PC-9 (cell line): ENCODE measurements around the gene KCNJ2.

Experiments
- CTCF ChIP-seq: fragments of 200-600 bp; sonication (generic); conservative IDR thresholded peaks from 2 replicates; pipeline ENCODE4 v1.6.1; 2017; ENCODE audit warnings: mixed run types, antibody characterized with exemption, mild to moderate bottlenecking, moderate library complexity
- EZH2 ChIP-seq: fragments of 200-600 bp; sonication (generic); IDR thresholded peaks from 2 replicates; pipeline ENCODE4 v1.8.0; 2017; ENCODE audit warnings: antibody characterized with exemption, low read depth

- no peak for TF ChIP-seq CTCF
- no peak for TF ChIP-seq EZH2
Observed at GRCh38 chr17:70184207-70184606, 14.9 kb downstream of the KCNJ2 start.
